ENCODE results near the gene CFAP99. TPM values are rescaled to one million over a fixed set of nuclear protein-coding genes. Genes with fewer than 3 reads are reported as not detected.

Gene CFAP99
- total and polyA plus RNA-seq, 2 of the 8 experiments (the other 6 are each of a cell fraction or from before 2014, with no cell fraction given) = not detected

DNA sequence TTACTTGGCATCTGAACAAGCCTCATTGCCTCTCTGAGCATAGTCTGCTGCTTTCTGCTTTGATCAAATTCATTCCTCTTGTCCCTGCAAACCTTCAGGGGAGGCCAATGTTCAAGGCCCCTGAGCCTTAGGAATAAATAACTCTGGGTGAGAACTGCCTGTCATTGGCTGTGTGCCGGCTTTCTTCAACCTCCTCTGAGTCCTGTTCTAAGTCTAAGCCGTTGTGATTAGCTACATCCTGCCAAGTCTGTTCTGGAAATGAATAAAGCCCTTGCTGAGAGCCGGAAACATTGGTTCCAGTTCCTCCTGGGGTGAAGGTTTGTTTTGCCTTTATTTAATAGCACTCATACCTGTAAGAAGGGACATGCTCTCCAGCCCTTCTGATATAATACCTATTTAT, 63.9 kb downstream of the CFAP99 start:
- 96% methylated on average over 3 of the region's 3 CpGs; no CpG with 5 or more reads in 1 of the 2 experiments for WGBS, 2 experiments (ENCODE audit: extremely low coverage in 1 of 2, insufficient coverage in 1 of 2, insufficient read length in 1 of 2, insufficient replicate concordance in 2 of 2, low coverage in 1 of 2, low lambda C conversion rate in 2 of 2, missing lambda C conversion rate in 1 of 2)
- Histone ChIP-seq H3K4me2 (ENCODE audit: insufficient read depth in 1 of 2, low read depth in 2 of 2, low read length in 2 of 2) (no peak overlapping the region), H3K4ac (replicated peaks; ENCODE audit: insufficient read length, low read depth, low read length) (no peak overlapping the region), H3K23ac (ENCODE audit: insufficient read length) (no peak overlapping the region), H3K56ac (replicated peaks; ENCODE audit: insufficient read length, low read depth, low read length) (no peak overlapping the region), H3K18ac (ENCODE audit: extremely low read depth, low read length) (no peak overlapping the region), H4K91ac (replicated peaks; ENCODE audit: insufficient read length, low read length) (no peak overlapping the region), H2BK5ac (ENCODE audit: low read depth, low read length) (no peak overlapping the region), H4K8ac (ENCODE audit: extremely low read depth, insufficient read depth, low read length) (no peak overlapping the region), H3K14ac (ENCODE audit: insufficient read length) (no peak overlapping the region), H2BK12ac (ENCODE audit: low read depth, low read length) (no peak overlapping the region), H2BK120ac (replicated peaks; ENCODE audit: low read depth, low read length) (no peak overlapping the region), H3K27ac (ENCODE audit: low read depth, low read length) (no peak overlapping the region), H3K9ac (replicated peaks in 1 of 4; ENCODE audit: extremely low read depth in 1 of 4, low read depth in 3 of 4, low read length in 3 of 4) (no peak overlapping the region), H4K20me1 (replicated peaks in 1 of 2; ENCODE audit: control insufficient read depth in 1 of 2, insufficient read depth in 2 of 2, low read length in 2 of 2) (peaks cover 51 to 63% of the 10 kb centered on the region in 2 experiments), H3K79me2 (ENCODE audit: control insufficient read depth in 1 of 2, insufficient read depth in 2 of 2, low read length in 2 of 2) (peaks cover 87 to 99% of the 10 kb centered on the region in 2 experiments), H3K27me3 (replicated peaks in 1 of 4; ENCODE audit: control insufficient read depth in 3 of 4, extremely low read depth in 1 of 4, insufficient read depth in 3 of 4, low read length in 3 of 4) (no peaks in the 10 kb centered on the region), H3K79me1 (ENCODE audit: low read depth, low read length) (peaks cover 11% of the 10 kb centered on the region), H3K4me1 (replicated peaks in 1 of 4; ENCODE audit: control insufficient read depth in 3 of 4, insufficient read depth in 4 of 4, low read length in 3 of 4) (peaks cover 1 to 11% (median 6%) of the 10 kb centered on the region in 4 experiments; a peak in 5 of 7 replicates), H3K9me3 (ENCODE audit: insufficient read depth in 2 of 2, low read depth in 1 of 2, low read length in 1 of 2) (no peaks in the 10 kb centered on the region), H2AK5ac (ENCODE audit: low read depth, low read length) (no peak overlapping the region), H2BK15ac (ENCODE audit: low read length) (no peak overlapping the region), H3K36me3 (ENCODE audit: control insufficient read depth in 2 of 4, insufficient read depth in 4 of 4, low read length in 3 of 4) (no peaks in the 10 kb centered on the region), H3K4me3 (ENCODE audit: extremely low read depth in 1 of 4, insufficient read depth in 2 of 4, low read depth in 3 of 4, low read length in 4 of 4) (no peak overlapping the region), H2AFZ (ENCODE audit: low read length) (no peak overlapping the region), H3K23me2 (ENCODE audit: low read depth, low read length) (no peaks in the 10 kb centered on the region), H2BK20ac (ENCODE audit: low read length) (no peak overlapping the region), H4K5ac (ENCODE audit: insufficient read length, low read depth, low read length) (no peak overlapping the region)
- FAIRE-seq (no peak), DNase-seq (ENCODE audit: low read depth in 1 of 2, low spot score in 2 of 2) (no peak)
- ChIA-PET POLR2A (ENCODE audit: partially characterized antibody) (interaction anchor here (0.9 kb wide), 1 partner anchor 14 kb away, joined by 4 read pairs; the partner anchor contains the start of gene RNF4), CTCF (ENCODE audit: partially characterized antibody) (no interaction called here)
- TF ChIP-seq CTBP2 (IDR thresholded peaks at IDR 0.05; ENCODE audit: borderline replicate concordance, insufficient read depth, insufficient read length, low read length) (no peak), RFX5 (IDR thresholded peaks at IDR 0.05; ENCODE audit: borderline replicate concordance, low read depth, low read length) (no peak), ATF3 (IDR thresholded peaks at IDR 0.05; ENCODE audit: insufficient read depth, low read depth, low read length) (no peak), TAF1 (IDR thresholded peaks at IDR 0.05; ENCODE audit: low read depth, low read length) (no peak), CHD1 (IDR thresholded peaks at IDR 0.05; ENCODE audit: low read depth, low read length) (no peak)

All from H1 (cell line).